ENCODE results near the gene LRRIQ4.
A peak's percentile ranks its signal among the peaks of the same experiment; 100 is the strongest.

LRRIQ4 gene

DNA sequence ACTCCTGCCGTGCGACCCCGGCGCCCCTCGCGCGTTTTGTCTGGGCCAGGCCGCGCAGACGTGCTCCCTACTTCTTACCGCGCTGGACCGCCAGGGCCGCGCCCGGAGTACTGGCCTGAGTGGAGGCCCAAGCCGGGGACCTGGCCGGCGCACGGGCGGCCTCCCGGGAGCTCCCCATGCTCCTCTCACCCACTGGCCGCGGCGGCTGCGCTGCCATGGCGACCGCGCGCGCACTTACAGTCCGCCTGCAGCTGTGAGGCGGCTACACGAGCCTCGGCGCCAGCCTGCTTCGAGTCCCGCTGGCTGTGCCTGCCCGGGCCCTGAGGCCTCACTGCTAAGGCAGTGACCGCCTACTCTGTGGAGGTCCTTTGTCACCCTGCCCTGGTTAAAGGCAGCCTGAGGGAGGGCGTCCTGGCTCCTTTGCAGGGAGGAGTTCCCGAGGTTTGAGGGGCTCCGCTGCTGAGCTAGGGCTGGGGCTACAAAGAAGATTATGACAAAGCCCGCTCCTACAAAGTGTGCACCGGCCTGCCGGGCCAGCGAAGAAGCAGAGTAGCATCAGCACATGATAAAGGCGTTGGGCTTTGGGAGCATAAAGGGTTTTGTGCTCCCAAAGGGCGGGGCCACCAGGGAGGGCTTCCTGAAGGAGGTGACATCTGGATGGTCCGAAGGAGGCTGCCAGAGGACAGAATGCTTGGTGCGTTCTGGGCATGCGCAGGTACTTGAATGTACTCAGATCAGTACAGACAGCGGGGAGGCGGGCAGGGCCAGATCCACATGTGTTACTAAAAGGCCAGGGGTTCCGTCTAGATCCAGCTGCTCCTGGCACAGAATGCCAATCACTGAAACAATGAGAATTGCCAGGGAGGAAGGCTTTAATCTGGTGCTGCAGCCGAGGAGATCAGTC, at the start of gene LRRIQ4, which contains the start of gene LRRC34:
LRRIQ4 (plus strand) TSS at position 539 of the 904 bp plus-strand sequence. CDS start 9,052 bp downstream, outside the sequence.
LRRC34 (minus strand) TSS at position 573 of the 904 bp plus-strand sequence; CDS start at position 217, 356 bp downstream.
- Histone ChIP-seq H3K4me1 (ENCODE audit: control insufficient read depth, insufficient read depth, low read length, unreplicated experiment) (peaks cover 11% of the 10 kb centered on the region), H3K79me2 (ENCODE audit: control insufficient read depth, insufficient read depth, low read length, unreplicated experiment) (peaks cover 11% of the 10 kb centered on the region), H3K4me3 (ENCODE audit: low read depth, low read length) (peak within 1 kb of the TSS; percentile 82), H3K27me3 (ENCODE audit: insufficient read depth, low read length) (no peaks in the 10 kb centered on the region), H2AFZ (ENCODE audit: low read length, unreplicated experiment) (peak within 1 kb of the TSS; percentile 80), H3K36me3 (ENCODE audit: insufficient read depth, low read length) (no peaks in the 10 kb centered on the region), H3K27ac (ENCODE audit: low read depth, low read length) (peak within 1 kb of the TSS; percentile 76)

DNA sequence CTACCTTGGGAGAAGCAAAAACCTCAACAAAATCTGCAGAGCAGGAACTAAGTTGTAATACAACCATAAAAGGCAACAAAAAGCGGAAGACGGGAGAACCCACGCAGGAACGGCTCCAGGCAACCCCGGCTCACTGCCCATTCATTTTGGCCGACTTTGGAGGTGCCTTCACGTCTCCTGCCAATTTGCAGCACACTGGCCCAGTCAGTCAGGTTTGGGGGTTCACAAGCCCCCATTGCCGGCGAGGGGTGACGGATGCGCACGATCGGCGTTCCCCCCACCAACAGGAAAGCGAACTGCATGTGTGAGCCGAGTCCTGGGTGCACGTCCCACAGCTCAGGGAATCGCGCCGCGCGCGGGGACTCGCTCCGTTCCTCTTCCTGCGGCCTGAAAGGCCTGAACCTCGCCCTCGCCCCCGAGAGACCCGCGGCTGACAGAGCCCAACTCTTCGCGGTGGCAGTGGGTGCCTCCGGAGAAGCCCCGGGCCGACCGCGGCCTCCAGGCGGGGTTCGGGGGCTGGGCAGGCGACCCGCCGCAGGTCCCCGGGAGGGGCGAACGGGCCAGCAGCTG, 48.3 kb upstream of the LRRIQ4 start:
- H3K4me3 ChIP-seq (ENCODE audit: low read depth, low read length) = peak overlapping the region; percentile 89
- peak overlapping the region; percentile 80 for H3K27ac ChIP-seq (ENCODE audit: low read depth, low read length)
- H3K79me2 ChIP-seq (ENCODE audit: control insufficient read depth, insufficient read depth, low read length, unreplicated experiment) = no peaks in the 10 kb centered on the region
- H3K36me3 ChIP-seq (ENCODE audit: insufficient read depth, low read length) = no peaks in the 10 kb centered on the region
- H3K27me3 ChIP-seq (ENCODE audit: insufficient read depth, low read length) = no peaks in the 10 kb centered on the region
- H3K4me1 ChIP-seq (ENCODE audit: control insufficient read depth, insufficient read depth, low read length, unreplicated experiment) = peaks cover 4% of the 10 kb centered on the region
- H2AFZ ChIP-seq (ENCODE audit: low read length, unreplicated experiment) = peak overlapping the region; percentile 97

DNA sequence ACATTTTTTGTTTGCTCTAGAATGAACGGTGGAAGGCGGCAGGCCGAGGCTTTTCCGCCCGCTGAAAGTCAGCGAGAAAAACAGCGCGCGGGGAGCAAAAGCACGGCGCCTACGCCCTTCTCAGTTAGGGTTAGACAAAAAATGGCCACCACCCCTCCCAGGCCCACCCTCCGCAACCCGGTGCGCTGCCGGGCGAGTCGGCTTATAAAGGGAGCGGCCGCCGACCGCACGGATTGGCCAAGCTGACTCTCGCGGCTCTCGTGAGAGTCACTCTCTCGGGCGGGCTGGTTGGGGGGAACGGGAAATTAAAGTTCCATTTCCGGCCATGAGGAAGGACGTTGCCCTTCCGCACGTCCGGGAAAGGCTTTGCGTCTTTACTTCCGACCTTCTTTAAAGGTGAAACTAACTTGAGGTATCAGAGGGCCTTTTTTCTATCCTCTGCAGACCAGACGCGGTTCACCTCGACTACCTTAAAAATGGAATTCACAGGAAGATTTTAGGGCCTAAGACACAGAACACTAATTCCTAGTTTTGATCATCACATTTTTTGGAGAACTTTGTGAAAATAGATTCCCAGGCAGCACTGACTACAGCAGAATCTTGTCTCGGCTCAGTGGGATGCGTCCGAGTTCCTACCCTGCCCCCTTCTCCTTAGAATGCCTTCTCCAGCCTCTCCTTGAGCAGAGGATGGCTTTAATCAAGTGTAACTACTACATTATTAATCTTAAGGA, 47.6 kb upstream of the LRRIQ4 start, which contains the start of gene TERC:
TERC (minus strand) TSS at position 179 of the 731 bp plus-strand sequence.
- Histone ChIP-seq H2AFZ (ENCODE audit: low read length, unreplicated experiment) (peak within 1 kb of the TSS; percentile 97), H3K27me3 (ENCODE audit: insufficient read depth, low read length) (no peaks in the 10 kb centered on the region), H3K36me3 (ENCODE audit: insufficient read depth, low read length) (no peaks in the 10 kb centered on the region), H3K79me2 (ENCODE audit: control insufficient read depth, insufficient read depth, low read length, unreplicated experiment) (no peaks in the 10 kb centered on the region), H3K27ac (ENCODE audit: low read depth, low read length) (peak within 1 kb of the TSS; percentile 80), H3K4me1 (ENCODE audit: control insufficient read depth, insufficient read depth, low read length, unreplicated experiment) (peaks cover 4% of the 10 kb centered on the region), H3K4me3 (ENCODE audit: low read depth, low read length) (peak within 1 kb of the TSS; percentile 89)

DNA sequence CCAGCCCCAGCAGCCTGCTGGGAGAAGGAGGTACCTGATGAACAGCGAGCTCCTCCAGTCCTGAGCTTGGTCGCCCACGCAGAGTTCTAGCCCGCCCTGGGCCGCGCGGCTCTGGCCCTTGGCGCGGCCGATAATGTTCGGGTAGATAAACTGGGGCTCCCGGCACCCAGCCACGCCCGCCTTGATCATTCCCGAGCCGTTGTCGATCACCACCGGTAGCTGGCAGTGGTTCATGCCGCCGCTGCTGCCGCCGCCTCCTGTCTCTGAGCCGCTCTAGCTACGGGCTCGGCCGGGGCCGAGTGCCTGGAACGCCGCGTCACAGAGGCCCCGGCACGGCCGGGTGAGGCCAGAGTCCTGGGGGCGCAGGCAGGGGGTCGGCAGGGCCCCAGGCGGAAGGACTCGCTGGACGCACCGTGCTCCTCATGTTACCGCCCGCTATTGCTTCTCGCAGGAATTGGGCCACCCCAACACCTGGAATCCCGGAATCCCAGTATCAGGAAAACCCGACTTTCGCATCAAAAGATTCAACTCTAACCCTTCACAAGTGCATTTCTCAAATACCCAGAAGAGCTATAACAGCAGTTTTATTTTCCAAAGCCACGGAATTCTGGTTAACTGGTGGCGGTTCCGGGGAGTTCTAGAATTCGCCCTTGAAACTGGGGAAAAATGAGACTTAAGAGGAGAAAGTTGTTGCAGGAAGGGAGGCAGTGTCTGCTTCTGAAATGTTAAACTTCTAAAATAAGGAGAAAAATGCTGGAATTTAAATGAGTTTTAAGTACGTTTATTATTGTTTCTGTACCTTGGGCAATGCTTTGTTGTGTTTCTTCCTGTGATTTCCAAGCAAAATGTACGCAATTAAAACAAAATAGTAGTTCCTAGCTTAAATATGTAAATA, 43.1 kb upstream of the LRRIQ4 start, which contains the start of gene ACTRT3:
ACTRT3 (minus strand) TSS at position 275 of the 895 bp plus-strand sequence; CDS start at position 234, 41 bp downstream.
- Histone ChIP-seq H3K27me3 (ENCODE audit: insufficient read depth, low read length) (no peaks in the 10 kb centered on the region), H3K4me1 (ENCODE audit: control insufficient read depth, insufficient read depth, low read length, unreplicated experiment) (peaks cover 6% of the 10 kb centered on the region), H2AFZ (ENCODE audit: low read length, unreplicated experiment) (peak within 1 kb of the TSS; percentile 96), H3K27ac (ENCODE audit: low read depth, low read length) (peak within 1 kb of the TSS; percentile 67), H3K79me2 (ENCODE audit: control insufficient read depth, insufficient read depth, low read length, unreplicated experiment) (peaks cover 9% of the 10 kb centered on the region), H3K4me3 (ENCODE audit: low read depth, low read length) (peak within 1 kb of the TSS; percentile 91), H3K36me3 (ENCODE audit: insufficient read depth, low read length) (peaks cover 5% of the 10 kb centered on the region)

DNA sequence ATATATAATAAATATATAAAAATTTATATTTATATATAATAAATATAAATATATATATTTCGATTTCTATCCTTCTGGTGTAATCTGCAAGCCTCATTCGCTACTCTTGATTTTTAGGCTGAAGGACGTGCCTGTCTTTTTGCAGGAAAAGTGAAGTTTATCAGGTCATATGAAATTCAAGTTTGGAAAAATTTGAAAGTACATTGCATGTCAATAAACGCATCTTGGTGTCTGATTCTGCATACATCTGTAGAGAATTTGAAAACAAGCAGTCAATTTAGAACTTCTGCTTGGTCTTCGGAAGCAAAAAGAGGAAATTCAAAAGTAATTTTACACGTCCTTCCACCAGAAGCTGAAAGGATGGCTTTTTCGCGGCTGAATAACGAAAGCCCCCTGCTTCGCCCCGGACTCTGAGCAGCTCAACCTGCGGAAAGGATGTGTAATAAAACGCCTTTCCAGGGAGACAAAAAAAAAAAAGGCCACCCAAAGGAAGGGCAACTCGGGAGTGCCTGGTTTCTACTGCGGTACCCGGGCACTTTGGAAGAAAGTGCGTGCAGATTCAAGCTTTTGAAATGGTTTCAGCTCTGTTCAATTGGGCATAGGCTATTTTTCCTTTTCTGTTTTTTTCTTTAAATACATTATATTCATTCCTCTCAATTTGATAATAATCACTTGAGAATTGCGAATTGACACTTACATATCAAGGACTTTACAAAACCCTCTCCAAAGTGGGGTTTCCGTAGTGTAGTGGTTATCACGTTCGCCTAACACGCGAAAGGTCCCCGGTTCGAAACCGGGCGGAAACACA, 41.0 kb upstream of the LRRIQ4 start:
- Histone ChIP-seq H3K4me3 (ENCODE audit: low read depth, low read length) (peak overlapping the region; percentile 86), H3K4me1 (ENCODE audit: control insufficient read depth, insufficient read depth, low read length, unreplicated experiment) (peaks cover 18% of the 10 kb centered on the region), H3K27ac (ENCODE audit: low read depth, low read length) (peak overlapping the region; percentile 92), H3K36me3 (ENCODE audit: insufficient read depth, low read length) (peaks cover 24% of the 10 kb centered on the region), H3K79me2 (ENCODE audit: control insufficient read depth, insufficient read depth, low read length, unreplicated experiment) (peaks cover 28% of the 10 kb centered on the region), H2AFZ (ENCODE audit: low read length, unreplicated experiment) (peak overlapping the region; percentile 98), H3K27me3 (ENCODE audit: insufficient read depth, low read length) (no peaks in the 10 kb centered on the region)

DNA sequence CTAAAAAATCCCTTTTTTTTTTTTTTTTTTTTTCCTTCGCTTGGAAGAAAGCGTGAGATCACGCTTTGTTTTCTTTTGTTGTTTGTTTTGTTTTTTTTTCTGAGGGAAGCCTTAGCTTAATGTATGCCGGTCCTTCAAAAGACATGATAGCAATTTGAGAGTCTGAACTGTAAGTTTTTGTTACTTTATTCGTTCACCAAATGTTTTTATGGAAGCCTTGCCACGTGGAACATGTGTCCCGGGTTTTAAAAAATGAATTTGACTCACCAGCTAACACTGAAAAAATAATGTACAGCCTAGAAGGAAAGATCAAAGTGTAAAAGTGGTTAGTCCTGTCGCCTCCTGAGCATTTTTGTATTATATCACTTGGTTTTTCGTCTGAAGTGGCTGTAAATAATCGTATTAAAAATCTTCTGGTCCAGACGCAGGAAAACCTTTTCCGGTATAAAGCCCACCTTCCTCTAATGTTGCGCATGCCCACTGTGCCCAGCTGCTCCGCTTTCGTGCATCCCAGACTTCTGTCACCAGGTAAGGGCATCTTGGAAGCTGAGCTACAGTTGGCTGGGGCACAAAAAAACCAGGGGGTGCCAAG, 40.3 kb upstream of the LRRIQ4 start:
- Histone ChIP-seq H3K4me1 (ENCODE audit: control insufficient read depth, insufficient read depth, low read length, unreplicated experiment) (peaks cover 18% of the 10 kb centered on the region), H2AFZ (ENCODE audit: low read length, unreplicated experiment) (peak overlapping the region; percentile 99), H3K79me2 (ENCODE audit: control insufficient read depth, insufficient read depth, low read length, unreplicated experiment) (peaks cover 32% of the 10 kb centered on the region), H3K36me3 (ENCODE audit: insufficient read depth, low read length) (peaks cover 29% of the 10 kb centered on the region), H3K27ac (ENCODE audit: low read depth, low read length) (peak overlapping the region; percentile 92), H3K27me3 (ENCODE audit: insufficient read depth, low read length) (no peaks in the 10 kb centered on the region), H3K4me3 (ENCODE audit: low read depth, low read length) (peak overlapping the region; percentile 86)

DNA sequence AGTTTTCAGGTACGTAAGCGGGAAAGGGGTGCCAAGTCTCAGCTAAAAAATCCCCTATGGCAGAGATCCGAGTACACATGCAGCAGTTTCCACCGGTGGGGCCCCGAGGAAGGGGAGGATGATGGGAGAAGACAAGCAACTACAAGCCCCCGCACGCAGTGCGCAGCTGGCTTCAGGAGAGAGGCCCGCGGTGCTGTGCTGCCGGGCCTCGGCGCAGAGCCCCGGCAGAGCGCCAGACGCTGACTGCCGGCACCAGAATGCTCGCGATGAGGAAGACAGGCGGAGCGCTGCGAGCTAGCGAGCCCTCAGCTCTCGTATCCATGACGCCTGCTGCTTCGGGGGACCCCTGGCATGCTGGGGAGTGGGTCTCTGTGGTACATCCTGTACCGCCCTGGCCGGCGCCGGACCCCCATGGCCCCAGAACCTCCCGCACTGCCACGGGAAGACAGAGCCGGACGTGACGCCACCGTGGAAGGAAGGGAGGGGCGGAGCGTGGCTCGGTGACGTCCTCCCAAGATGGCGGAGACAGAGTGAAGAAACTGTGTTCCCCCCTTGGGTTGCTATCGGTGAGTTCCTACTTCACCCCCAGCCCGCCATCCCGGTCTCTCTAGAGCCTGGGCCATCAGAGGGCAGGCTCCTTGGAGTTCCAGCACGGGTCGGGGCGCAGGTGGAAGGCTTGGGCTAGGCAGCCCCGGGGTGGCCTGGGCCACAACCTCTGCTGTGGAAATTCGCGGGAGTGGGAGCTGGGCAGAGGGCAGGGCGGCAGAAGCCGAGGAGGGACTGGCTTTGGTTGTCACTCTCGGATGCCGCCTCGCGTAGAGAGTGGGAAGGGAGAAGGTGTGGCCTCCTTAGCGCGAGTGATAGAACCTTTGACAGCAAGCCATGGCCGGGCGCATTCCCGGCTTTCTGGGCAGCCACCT, 39.5 kb upstream of the LRRIQ4 start, which contains the start of gene MYNN:
MYNN (plus strand) TSS at position 500 of the 920 bp plus-strand sequence. CDS start 900 bp downstream, outside the sequence.
- Histone ChIP-seq H3K79me2 (ENCODE audit: control insufficient read depth, insufficient read depth, low read length, unreplicated experiment) (peaks cover 34% of the 10 kb centered on the region), H2AFZ (ENCODE audit: low read length, unreplicated experiment) (peak within 1 kb of the TSS; percentile 99), H3K36me3 (ENCODE audit: insufficient read depth, low read length) (peaks cover 35% of the 10 kb centered on the region), H3K27me3 (ENCODE audit: insufficient read depth, low read length) (no peaks in the 10 kb centered on the region), H3K4me1 (ENCODE audit: control insufficient read depth, insufficient read depth, low read length, unreplicated experiment) (peaks cover 18% of the 10 kb centered on the region), H3K4me3 (ENCODE audit: low read depth, low read length) (peak within 1 kb of the TSS; percentile 86), H3K27ac (ENCODE audit: low read depth, low read length) (peak within 1 kb of the TSS; percentile 92)

DNA sequence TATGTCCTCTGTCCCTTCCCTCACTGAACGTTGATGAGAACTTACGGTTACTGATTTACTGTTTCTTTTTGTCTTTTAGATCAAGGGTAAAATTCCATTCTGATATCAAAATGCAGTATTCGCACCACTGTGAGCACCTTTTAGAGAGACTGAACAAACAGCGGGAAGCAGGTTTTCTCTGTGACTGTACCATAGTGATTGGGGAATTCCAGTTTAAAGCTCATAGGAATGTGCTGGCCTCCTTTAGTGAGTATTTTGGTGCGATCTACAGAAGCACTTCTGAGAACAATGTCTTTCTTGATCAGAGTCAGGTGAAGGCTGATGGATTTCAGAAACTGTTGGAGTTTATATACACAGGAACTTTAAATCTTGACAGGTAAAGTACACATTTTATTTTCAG, 38.5 kb upstream of the LRRIQ4 start:
- no peaks in the 10 kb centered on the region for H3K27me3 ChIP-seq (ENCODE audit: insufficient read depth, low read length)
- H3K36me3 ChIP-seq (ENCODE audit: insufficient read depth, low read length) = peaks cover 42% of the 10 kb centered on the region
- no peak overlapping the region for H2AFZ ChIP-seq (ENCODE audit: low read length, unreplicated experiment)
- peak overlapping the region; percentile 86 for H3K4me3 ChIP-seq (ENCODE audit: low read depth, low read length)
- peak overlapping the region; percentile 92; the same call in 1 of the 2 replicates for H3K27ac ChIP-seq (ENCODE audit: low read depth, low read length)
- peaks cover 37% of the 10 kb centered on the region for H3K79me2 ChIP-seq (ENCODE audit: control insufficient read depth, insufficient read depth, low read length, unreplicated experiment)
- peaks cover 18% of the 10 kb centered on the region for H3K4me1 ChIP-seq (ENCODE audit: control insufficient read depth, insufficient read depth, low read length, unreplicated experiment)
